Kasumi-1 (cell line): ENCODE measurements around the gene USH1G.
"Not testable (repeated sequence)": the region's sequence is repeated elsewhere in the genome, so short reads cannot be mapped to it uniquely, and the experiment has no call there.

Experiments
- DNase-seq, 2 experiments: peaks; one replicate each; lab custom pipeline; 2025; lab: John Stamatoyannopoulos, UW

Gene USH1G

GRCh38 chr17:74874615-74875037 is 48.4 kb downstream of the USH1G start:
- no peak for DNase-seq

GRCh38 chr17:74873874-74874614 is 49.0 kb downstream of the USH1G start:
- no peak for DNase-seq

GRCh38 chr17:74873037-74873873 is 49.8 kb downstream of the USH1G start:
- DNase-seq: peak; percentile 100

GRCh38 chr17:74872313-74873036 is 50.6 kb downstream of the USH1G start, which contains the start of gene FDXR:
FDXR (minus strand) TSS chr17:74872994; CDS start chr17:74872944, 50 bp downstream.
- peak; percentile 58 to 65 for DNase-seq

- no peak for DNase-seq
Measured at GRCh38 chr17:74871356-74872076, 51.5 kb downstream of the USH1G start.

- DNase-seq: no peak
Measured at GRCh38 chr17:74870512-74870911, 52.5 kb downstream of the USH1G start.

- DNase-seq: not testable (repeated sequence)
Measured at GRCh38 chr17:74870028-74870427, 53.0 kb downstream of the USH1G start.

GRCh38 chr17:74868908-74869255 is 54.2 kb downstream of the USH1G start:
- DNase-seq: no peak

GRCh38 chr17:74868251-74868907 is 54.7 kb downstream of the USH1G start:
- DNase-seq: no peak

GRCh38 chr17:74866198-74866835 is 56.7 kb downstream of the USH1G start:
- DNase-seq: no peak
